RKO (cell line): ENCODE data around the gene PPHLN1.
A peak's percentile ranks its signal among the peaks of the same experiment; 100 is the strongest.
"Not testable (repeated sequence)": the region's sequence is repeated elsewhere in the genome, so short reads cannot be mapped to it uniquely, and the experiment has no call there.

Experiments used
- DNase-seq: peaks from one replicate; pipeline ENCODE4 v3.0.0-alpha.2; 2016; ENCODE audit warnings: low spot score

PPHLN1 gene

GRCh38 chr12:42322567-42322966, 3.4 kb upstream of the PPHLN1 start:
- no peak for DNase-seq

GRCh38 chr12:42323856-42324255, 2.1 kb upstream of the PPHLN1 start:
- no peak for DNase-seq

GRCh38 chr12:42325326-42325652, 678 bp upstream of the PPHLN1 start:
- no peak for DNase-seq

- DNase-seq: peak; percentile 77
Observed at GRCh38 chr12:42326541-42327226, 717 bp downstream of the PPHLN1 start.

- no peak for DNase-seq
Observed at GRCh38 chr12:42327227-42327590, 1.2 kb downstream of the PPHLN1 start.

- DNase-seq: not testable (repeated sequence)
Observed at GRCh38 chr12:42330097-42330496, 4.1 kb downstream of the PPHLN1 start.

GRCh38 chr12:42332301-42333285, 6.6 kb downstream of the PPHLN1 start:
- DNase-seq: peak; percentile 73

GRCh38 chr12:42336286-42336685, 10.3 kb downstream of the PPHLN1 start:
- no peak for DNase-seq

- no peak for DNase-seq
Observed at GRCh38 chr12:42338280-42338679, 12.3 kb downstream of the PPHLN1 start.

- no peak for DNase-seq
Observed at GRCh38 chr12:42342028-42342427, 16.1 kb downstream of the PPHLN1 start.

- DNase-seq: no peak
Observed at GRCh38 chr12:42343721-42344120, 17.8 kb downstream of the PPHLN1 start.

GRCh38 chr12:42346403-42347002, 20.5 kb downstream of the PPHLN1 start:
- DNase-seq: no peak

- not testable (repeated sequence) for DNase-seq
Observed at GRCh38 chr12:42349119-42350020, 23.4 kb downstream of the PPHLN1 start.

GRCh38 chr12:42350021-42350407, 24.0 kb downstream of the PPHLN1 start:
- not testable (repeated sequence) for DNase-seq

- no peak for DNase-seq
Observed at GRCh38 chr12:42356344-42356743, 30.4 kb downstream of the PPHLN1 start.

- no peak for DNase-seq
Observed at GRCh38 chr12:42360747-42361403, 34.9 kb downstream of the PPHLN1 start.

GRCh38 chr12:42361909-42362646, 36.1 kb downstream of the PPHLN1 start:
- no peak for DNase-seq

- no peak for DNase-seq
Observed at GRCh38 chr12:42362647-42363260, 36.8 kb downstream of the PPHLN1 start.

- DNase-seq: no peak
Observed at GRCh38 chr12:42364692-42365091, 38.7 kb downstream of the PPHLN1 start.

GRCh38 chr12:42365486-42365885, 39.5 kb downstream of the PPHLN1 start:
- no peak for DNase-seq
